NCI-H446 (cell line): ENCODE data around the gene CRYBB1.
A peak's percentile ranks its signal among the peaks of the same experiment; 100 is the strongest.
"Not testable (repeated sequence)": the region's sequence is repeated elsewhere in the genome, so short reads cannot be mapped to it uniquely, and the experiment has no call there.

ENCODE experiments used
- DNase-seq, 2 experiments: peaks; one replicate each; lab custom pipeline; 2025; lab: John Stamatoyannopoulos, UW

CRYBB1 gene

GRCh38 chr22:26636296-26636695, 18.5 kb upstream of the CRYBB1 start:
- no peak for DNase-seq

DNA sequence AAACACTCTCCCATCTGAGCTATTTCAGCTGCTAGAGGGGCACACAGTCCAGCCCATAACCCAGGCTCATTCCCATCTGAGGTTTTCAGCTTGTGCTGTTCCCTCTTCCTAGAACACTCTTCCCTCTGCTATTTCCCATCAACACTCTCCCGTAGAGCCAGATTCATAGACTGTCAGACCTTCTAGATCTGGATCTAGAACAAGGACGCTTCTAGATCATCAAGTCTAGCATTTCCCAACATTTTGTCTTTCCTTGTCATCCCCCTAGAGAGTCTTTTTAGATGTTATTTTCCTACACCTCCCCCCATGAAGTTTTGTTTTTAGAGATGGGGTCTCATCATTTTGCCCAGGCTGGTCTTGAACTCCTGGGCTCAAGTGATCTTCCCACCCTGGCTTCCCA, 17.3 kb upstream of the CRYBB1 start:
- no peak for DNase-seq

DNA sequence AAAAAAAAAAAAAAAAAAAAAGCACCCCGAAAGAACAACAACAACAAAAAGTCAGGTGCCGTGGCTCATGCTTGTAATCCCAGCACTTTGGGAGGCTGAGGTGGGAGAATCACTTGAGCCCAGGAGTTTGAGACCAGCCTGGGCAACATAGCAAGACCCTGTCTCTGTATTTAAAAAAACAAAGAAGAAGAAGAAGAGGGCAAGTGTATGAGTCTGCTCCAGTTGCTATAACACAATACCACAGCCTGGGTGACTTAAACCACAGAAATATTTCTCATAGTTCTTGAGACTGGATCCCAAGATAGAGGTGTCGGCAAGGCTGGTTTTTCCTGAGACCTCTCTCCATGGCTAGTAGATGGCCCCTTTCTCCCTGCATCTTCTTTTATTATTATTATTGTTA, 16.4 kb upstream of the CRYBB1 start:
- DNase-seq, result no peak

DNA sequence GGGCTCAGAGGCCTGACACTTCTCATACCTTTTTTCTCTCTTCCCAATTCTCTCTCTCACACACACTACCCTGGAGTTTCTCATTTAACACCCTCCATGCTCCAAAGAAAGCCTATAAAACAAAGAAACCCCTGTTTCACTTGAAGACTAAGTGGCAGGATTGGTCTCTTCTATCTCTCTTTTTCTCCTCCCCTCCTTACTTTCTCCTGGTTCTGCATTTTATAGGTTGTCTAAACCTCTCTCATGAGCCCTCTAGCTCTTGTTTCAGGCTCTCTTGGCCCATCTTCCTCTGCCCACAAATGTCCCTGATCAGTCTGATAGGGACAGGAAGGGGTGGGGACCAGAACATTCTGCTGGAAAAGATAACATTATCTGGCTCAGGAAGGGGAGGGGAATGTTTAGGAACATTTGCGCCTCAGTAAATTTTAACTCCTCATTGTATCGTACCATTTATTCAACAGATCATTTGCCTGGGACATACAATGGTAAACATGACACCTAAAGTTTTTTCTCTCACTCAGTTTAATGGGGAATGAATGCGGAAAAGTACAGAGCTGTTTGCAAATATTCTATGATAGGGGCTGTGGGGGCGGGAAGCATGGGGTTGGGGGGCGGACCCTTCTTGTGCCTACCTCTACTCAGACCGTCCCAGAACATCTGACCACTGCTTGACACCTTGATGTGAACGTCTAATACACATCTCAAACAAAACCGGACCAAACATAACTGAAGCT, 14.8 kb upstream of the CRYBB1 start:
- no peak for DNase-seq

DNA sequence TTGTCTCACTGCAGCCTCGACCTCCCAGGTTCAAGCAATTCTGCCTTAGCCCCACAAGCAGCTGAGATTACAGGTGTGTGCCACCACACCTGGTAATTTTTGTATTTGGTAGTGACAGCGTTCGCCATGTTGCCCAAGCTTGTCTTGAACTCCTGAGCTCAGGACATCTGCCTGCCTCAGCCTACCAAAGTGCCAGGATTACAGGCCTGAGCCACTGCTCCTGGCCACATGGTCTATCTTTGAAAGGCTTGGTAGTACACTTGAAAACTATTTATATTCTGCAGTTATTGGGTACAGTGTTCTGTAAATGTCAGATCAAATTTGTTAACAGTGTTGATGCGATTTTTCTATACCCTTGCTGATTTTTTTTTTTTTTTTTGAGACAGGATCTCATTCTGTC, 13.5 kb upstream of the CRYBB1 start:
- no peak for DNase-seq

DNA sequence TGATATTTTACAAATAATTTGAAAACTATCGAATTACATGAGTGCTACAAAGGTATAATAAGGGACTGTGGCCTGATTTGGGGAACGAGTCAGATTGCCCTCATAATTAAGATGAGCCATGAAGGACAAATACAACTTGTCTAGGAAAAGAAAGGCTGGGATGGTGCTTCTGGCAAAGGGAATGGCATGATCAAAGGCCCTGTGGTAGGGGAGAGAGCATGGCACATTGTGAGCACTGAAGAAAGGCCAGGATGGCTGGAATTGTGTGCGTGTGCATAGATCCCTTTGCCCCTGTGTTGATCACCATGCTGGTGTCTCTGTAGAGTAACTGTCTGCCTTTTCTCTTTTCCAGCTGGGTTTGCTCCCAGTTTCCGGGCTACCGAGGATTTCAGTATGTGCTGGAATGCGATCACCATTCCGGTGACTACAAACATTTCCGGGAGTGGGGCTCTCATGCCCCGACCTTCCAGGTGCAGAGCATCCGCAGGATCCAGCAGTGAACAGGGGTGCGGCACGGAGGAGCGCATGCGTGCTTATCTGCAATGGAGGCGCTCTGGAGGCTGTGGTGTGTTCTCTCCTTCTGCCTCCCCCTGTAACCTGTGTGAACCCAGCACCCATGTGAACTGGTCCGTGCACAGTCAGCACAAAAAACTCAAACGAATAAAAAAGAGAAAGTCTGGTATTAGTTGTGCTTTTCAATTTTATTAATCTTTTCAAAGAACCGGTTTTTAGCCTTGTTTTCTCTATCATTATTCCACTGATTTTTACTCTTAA, 12.3 kb upstream of the CRYBB1 start:
- no peak for DNase-seq

- DNase-seq, result no peak
Measured at GRCh38 chr22:26624803-26625202, 7.0 kb upstream of the CRYBB1 start.

- no peak for DNase-seq
Measured at GRCh38 chr22:26623984-26624383, 6.2 kb upstream of the CRYBB1 start.

- no peak for DNase-seq
Measured at GRCh38 chr22:26621663-26622062, 3.8 kb upstream of the CRYBB1 start, which contains the start of gene CRYBA4. Gene CRYBA4 (plus strand): TSS chr22:26621963. CDS start chr22:26622597, 634 bp downstream.

- no peak for DNase-seq
Measured at GRCh38 chr22:26620197-26620596, 2.4 kb upstream of the CRYBB1 start.

DNA sequence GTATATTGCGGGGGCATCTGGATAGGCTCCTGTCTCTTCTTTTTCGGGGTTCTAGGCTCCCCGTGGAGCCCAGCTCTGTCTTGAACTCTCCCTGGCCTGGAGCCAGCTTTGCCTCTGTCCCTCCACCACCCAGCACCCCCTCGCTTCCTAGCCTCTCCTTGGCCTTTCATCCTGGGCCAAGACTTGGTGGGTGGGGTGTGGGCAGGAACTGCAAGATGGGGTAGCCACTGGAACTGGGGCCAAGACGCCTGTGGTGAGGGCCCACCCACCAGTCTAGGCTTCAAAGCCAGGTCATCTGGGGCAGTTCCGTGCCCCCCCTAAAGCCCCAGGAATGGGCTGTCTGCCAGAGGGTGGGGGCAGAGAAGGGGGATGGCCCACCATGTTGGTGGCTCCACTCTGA, 1.7 kb upstream of the CRYBB1 start:
- DNase-seq, result no peak

GRCh38 chr22:26618455-26618854, 628 bp upstream of the CRYBB1 start:
- DNase-seq, result no peak

GRCh38 chr22:26616650-26617049, 1.2 kb downstream of the CRYBB1 start:
- DNase-seq, result no peak

GRCh38 chr22:26615830-26616435, 1.9 kb downstream of the CRYBB1 start:
- DNase-seq, result no peak

DNA sequence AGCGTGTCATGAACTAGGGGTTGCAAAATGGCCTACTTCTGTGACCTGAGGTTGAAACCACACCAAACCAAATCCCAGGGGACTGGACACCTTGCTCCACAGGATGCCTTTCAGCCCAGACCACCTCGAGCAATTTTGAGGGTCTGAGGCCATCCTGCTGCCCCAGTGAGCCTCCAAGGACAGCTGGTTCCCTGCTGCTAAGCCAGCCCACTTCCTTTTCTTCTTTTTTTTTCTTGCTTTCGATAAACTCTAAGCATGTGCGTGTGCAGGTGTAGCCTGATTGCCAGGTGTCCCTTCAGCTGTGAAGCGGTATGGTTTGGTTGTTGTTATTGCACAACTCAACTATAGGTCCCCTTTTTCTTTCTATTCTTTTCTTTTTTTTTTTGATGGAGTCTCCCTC, 2.7 kb downstream of the CRYBB1 start:
- no peak for DNase-seq

DNA sequence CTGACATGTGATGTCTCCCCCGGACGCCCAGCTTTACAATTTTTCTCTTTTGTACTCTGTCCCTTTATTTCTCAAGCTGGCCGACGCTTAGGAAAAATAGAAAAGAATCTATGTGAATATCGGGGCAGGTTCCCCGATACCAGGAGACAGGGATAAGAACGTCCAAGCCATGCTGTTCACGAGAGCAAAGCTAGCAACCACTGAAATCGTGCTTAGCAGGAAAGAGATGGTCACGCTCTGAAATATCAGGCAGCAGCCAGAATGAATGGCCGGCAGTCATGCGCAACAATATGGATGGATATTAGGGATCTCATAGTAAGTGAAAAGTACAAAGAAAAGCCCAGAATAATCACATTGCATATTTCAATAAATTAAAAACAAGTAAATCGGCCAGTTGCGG, 3.5 kb downstream of the CRYBB1 start:
- no peak for DNase-seq

- not testable (repeated sequence) for DNase-seq
Measured at GRCh38 chr22:26613753-26614152, 4.1 kb downstream of the CRYBB1 start.

DNA sequence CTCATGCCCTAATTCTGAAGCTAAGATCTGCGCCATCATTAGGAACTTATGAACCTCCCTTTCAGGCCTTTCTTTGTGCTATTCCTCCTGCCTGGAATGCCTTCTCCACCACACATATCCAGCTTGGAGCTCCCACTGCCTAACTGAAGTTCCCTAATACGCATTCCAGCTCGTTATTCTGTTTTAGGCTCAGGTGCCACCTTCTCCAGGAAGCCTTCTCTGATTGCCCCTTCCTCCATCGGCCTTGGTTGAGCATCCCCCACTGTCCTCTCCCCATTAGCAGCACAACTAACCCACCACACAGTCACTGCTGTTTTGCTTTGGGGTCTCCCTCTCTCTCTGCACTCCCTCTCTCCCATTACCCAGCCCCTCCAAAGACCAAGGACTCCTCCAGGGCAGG, 5.2 kb downstream of the CRYBB1 start:
- DNase-seq, result no peak

GRCh38 chr22:26610996-26611395, 6.8 kb downstream of the CRYBB1 start:
- DNase-seq, result no peak

GRCh38 chr22:26610072-26610958, 7.5 kb downstream of the CRYBB1 start:
- peak in 1 of 2 experiments; percentile 22 for DNase-seq

GRCh38 chr22:26609287-26609686, 8.5 kb downstream of the CRYBB1 start:
- DNase-seq, result no peak

GRCh38 chr22:26608129-26608528, 9.7 kb downstream of the CRYBB1 start:
- DNase-seq, result no peak
